Thymus (tissue), 11 donors: ENCODE data around the gene TMEM37. TPM values are rescaled to one million over a fixed set of nuclear protein-coding genes. Genes with fewer than 3 reads are reported as not detected.
A peak's percentile ranks its signal among the peaks of the same experiment; 100 is the strongest.

Experiments
- DNase-seq, 9 donors: peaks; one replicate each; pipeline ENCODE4 v3.0.0-alpha.2; 2013; ENCODE audit warnings: low spot score in 9 of 9, low read depth in 6 of 9, missing footprints in 1 of 9
- H3K27ac ChIP-seq, 2 donors: one replicate each; pipeline ENCODE4 v1.5.1; 2013; ENCODE audit warnings: control low read depth in 1 of 2, low read depth in 1 of 2, low read length in 1 of 2, mild to moderate bottlenecking in 1 of 2, moderate library complexity in 1 of 2
- H3K27me3 ChIP-seq, 2 donors: one replicate each; pipeline ENCODE4 v1.5.1; 2013; ENCODE audit warnings: low read length in 1 of 2; ENCODE audit not compliant: control insufficient read depth in 2 of 2, insufficient read depth in 1 of 2
- H3K36me3 ChIP-seq, 2 donors: one replicate each; pipeline ENCODE4 v1.5.1; 2013; ENCODE audit warnings: low read length in 1 of 2, mild to moderate bottlenecking in 1 of 2, moderate library complexity in 1 of 2; ENCODE audit not compliant: control insufficient read depth in 2 of 2, insufficient read depth in 2 of 2
- H3K4me1 ChIP-seq, 2 donors: one replicate each; pipeline ENCODE4 v1.5.1; 2013; ENCODE audit warnings: low read length in 2 of 2; ENCODE audit not compliant: control insufficient read depth in 2 of 2, insufficient read depth in 2 of 2
- H3K4me3 ChIP-seq, 2 donors: one replicate each; pipeline ENCODE4 v1.5.1; 2013; ENCODE audit warnings: low read length in 2 of 2, control low read depth in 1 of 2, mild to moderate bottlenecking in 1 of 2
- H3K9me3 ChIP-seq, 2 donors: one replicate each; pipeline ENCODE4 v1.5.1; 2013; ENCODE audit warnings: low read length in 1 of 2, mild to moderate bottlenecking in 1 of 2; ENCODE audit not compliant: control insufficient read depth in 2 of 2, insufficient read depth in 1 of 2
- WGBS: extraction: QIAGEN DNeasy Blood & Tissue Kit; methylation state at CpG from one replicate; pipeline ENCODE4 v1.1.7; 2013; 5-methylcytosine and 5-hydroxymethylcytosine counted together
- polyA plus RNA-seq: library from polyadenylated mRNA; stranded (reverse); fragments of 200-250 nt; gene quantifications from one replicate; pipeline ENCODE4 v1.2.3, GENCODE V29; 2013
- total RNA-seq: library from RNA; stranded (reverse); fragments of 120-200 nt; gene quantifications from one replicate; pipeline ENCODE4 v1.2.4, GENCODE V29; 2013
- donor health status: healthy.

Gene TMEM37
- total and polyA plus RNA-seq, 2 donors: 0.52 to 4.9 TPM

- Histone ChIP-seq H3K27me3 (peaks cover 34 to 81% of the 10 kb centered on the region in 2 donors), H3K4me1 (peaks cover 0 to 3% of the 10 kb centered on the region in 2 donors), H3K9me3 (peaks cover 0 to 2% of the 10 kb centered on the region in 2 donors), H3K27ac (no peak overlapping the region), H3K36me3 (no peaks in the 10 kb centered on the region), H3K4me3 (no peak overlapping the region)
- WGBS: 92% methylated on average over 10 of the region's 10 CpGs
- DNase-seq: no peak
These were observed 2.3 kb upstream of the TMEM37 start for GRCh38 chr2:119429225-119429981.

- WGBS: 92% methylated on average over 5 of the region's 5 CpGs
- peaks cover 34 to 81% of the 10 kb centered on the region in 2 donors for H3K27me3 ChIP-seq
- H3K36me3 ChIP-seq: no peaks in the 10 kb centered on the region
- no peak overlapping the region for H3K4me3 ChIP-seq
- peaks cover 0 to 3% of the 10 kb centered on the region in 2 donors for H3K4me1 ChIP-seq
- no peak overlapping the region for H3K27ac ChIP-seq
- DNase-seq: no peak
- H3K9me3 ChIP-seq: no peaks in the 10 kb centered on the region
These were observed 1.6 kb upstream of the TMEM37 start for GRCh38 chr2:119430023-119430498.

GRCh38 chr2:119431976-119432850, 559 bp downstream of the TMEM37 start:
- Histone ChIP-seq H3K36me3 (no peaks in the 10 kb centered on the region), H3K9me3 (no peaks in the 10 kb centered on the region), H3K27ac (no peak overlapping the region), H3K27me3 (peaks cover 34 to 72% of the 10 kb centered on the region in 2 donors), H3K4me3 (peak overlapping the region in 1 of 2 donors; percentile 20), H3K4me1 (peaks cover 0 to 3% of the 10 kb centered on the region in 2 donors)
- 10% methylated on average over 53 of the region's 53 CpGs for WGBS
- no peak for DNase-seq

GRCh38 chr2:119432851-119433522, 1.3 kb downstream of the TMEM37 start:
- H3K4me1 ChIP-seq: peaks cover 0 to 3% of the 10 kb centered on the region in 2 donors
- H3K4me3 ChIP-seq: no peak overlapping the region
- H3K27ac ChIP-seq: no peak overlapping the region
- peaks cover 34 to 64% of the 10 kb centered on the region in 2 donors for H3K27me3 ChIP-seq
- H3K36me3 ChIP-seq: no peaks in the 10 kb centered on the region
- H3K9me3 ChIP-seq: no peaks in the 10 kb centered on the region
- 98% methylated on average over 17 of the region's 17 CpGs for WGBS
- no peak for DNase-seq

GRCh38 chr2:119433636-119434327, 2.1 kb downstream of the TMEM37 start:
- H3K27ac ChIP-seq: no peak overlapping the region
- peaks cover 34 to 60% of the 10 kb centered on the region in 2 donors for H3K27me3 ChIP-seq
- WGBS: 91% methylated on average over 10 of the region's 10 CpGs
- no peaks in the 10 kb centered on the region for H3K36me3 ChIP-seq
- H3K4me3 ChIP-seq: no peak overlapping the region
- no peaks in the 10 kb centered on the region for H3K9me3 ChIP-seq
- H3K4me1 ChIP-seq: peaks cover 0 to 3% of the 10 kb centered on the region in 2 donors
- no peak for DNase-seq

GRCh38 chr2:119434664-119435063, 3.0 kb downstream of the TMEM37 start:
- H3K36me3 ChIP-seq: no peaks in the 10 kb centered on the region
- peaks cover 34 to 52% of the 10 kb centered on the region in 2 donors for H3K27me3 ChIP-seq
- 93% methylated on average over 6 of the region's 6 CpGs for WGBS
- no peak for DNase-seq
- peaks cover 0 to 3% of the 10 kb centered on the region in 2 donors for H3K4me1 ChIP-seq
- H3K4me3 ChIP-seq: no peak overlapping the region
- H3K27ac ChIP-seq: no peak overlapping the region
- H3K9me3 ChIP-seq: no peaks in the 10 kb centered on the region

GRCh38 chr2:119435081-119435952, 3.7 kb downstream of the TMEM37 start:
- Histone ChIP-seq H3K27ac (no peak overlapping the region), H3K4me3 (no peak overlapping the region), H3K4me1 (peaks cover 0 to 3% of the 10 kb centered on the region in 2 donors)

GRCh38 chr2:119435953-119436297, 4.3 kb downstream of the TMEM37 start:
- Histone ChIP-seq H3K4me1 (peaks cover 0 to 3% of the 10 kb centered on the region in 2 donors), H3K27ac (no peak overlapping the region)

More at GRCh38 chr2:119435081-119435952, 3.7 kb downstream of the TMEM37 start:
- H3K9me3 ChIP-seq: no peaks in the 10 kb centered on the region
- H3K27me3 ChIP-seq: peaks cover 27 to 46% of the 10 kb centered on the region in 2 donors
- H3K36me3 ChIP-seq: no peaks in the 10 kb centered on the region
- 95% methylated on average over 6 of the region's 6 CpGs for WGBS
- no peak for DNase-seq

More at GRCh38 chr2:119435953-119436297, 4.3 kb downstream of the TMEM37 start:
- no peak for DNase-seq
- Histone ChIP-seq H3K27me3 (peaks cover 23 to 40% of the 10 kb centered on the region in 2 donors), H3K9me3 (no peaks in the 10 kb centered on the region), H3K4me3 (no peak overlapping the region), H3K36me3 (no peaks in the 10 kb centered on the region)
- WGBS: 82% methylated on average over 7 of the region's 7 CpGs
